ENCODE measurements around the gene MEGF11.

GRCh38 chr15:65918357-65918920, 335.1 kb downstream of the MEGF11 start:
- TF ChIP-seq YY1 (IDR thresholded peaks at IDR 0.05; ENCODE audit: insufficient read depth, insufficient read length) = no peak
- no peak for TF ChIP-seq ZNF274 (IDR thresholded peaks at IDR 0.05; ENCODE audit: low read depth, low read length)
- no peak for TF ChIP-seq SUZ12 (IDR thresholded peaks at IDR 0.05; ENCODE audit: extremely low read depth, insufficient read depth, insufficient read length)
